PC-9 (cell line): ENCODE results near the gene ANAPC5. TPM values are rescaled to one million over a fixed set of nuclear protein-coding genes. Genes with fewer than 3 reads are reported as not detected.

Source experiments
- BruUV-seq: library from RNA; stranded (reverse); fragments of 400-500 nt; replicated peaks from 2 replicates; lab custom pipeline; 2021; lab: Mats Ljungman, UMichigan
- CTCF ChIA-PET: fragments of 300-600 bp; sonication (Branson Sonifier 250); formaldehyde crosslinking; loops from one replicate; lab custom pipeline; 2022; ENCODE audit warnings: antibody characterized with exemption; lab: Charles Lee
- POLR2A ChIA-PET: fragments of 300-600 bp; sonication (Branson Sonifier 250); formaldehyde crosslinking; loops from one replicate; lab custom pipeline; 2022; ENCODE audit warnings: antibody characterized with exemption; ENCODE audit not compliant: unreplicated experiment; lab: Charles Lee
- DNase-seq, 2 experiments: peaks; one replicate each; pipeline versions ENCODE4 v3.0.0 to v3.0.0-alpha.2; 2015 to 2022; ENCODE audit warnings: mixed read lengths in 1 of 2
- H2AFZ ChIP-seq: fragments of 200-600 bp; sonication (generic); 2 replicates; pipeline ENCODE4 v1.8.1; 2017; ENCODE audit warnings: antibody characterized with exemption
- H3F3A ChIP-seq: fragments of 200-600 bp; sonication (generic); 2 replicates; pipeline ENCODE4 v1.8.1; 2017; ENCODE audit warnings: antibody characterized with exemption, mild to moderate bottlenecking, low read depth; ENCODE audit not compliant: insufficient read depth
- H3K27ac ChIP-seq: fragments of 200-600 bp; sonication (generic); 2 replicates; pipeline ENCODE4 v1.6.1; 2016; ENCODE audit warnings: mixed run types
- H3K27me3 ChIP-seq: fragments of 200-600 bp; sonication (generic); 2 replicates; pipeline ENCODE4 v1.6.1; 2016; ENCODE audit warnings: low read depth, mixed run types; ENCODE audit not compliant: insufficient read depth
- H3K36me3 ChIP-seq: fragments of 200-600 bp; sonication (generic); 2 replicates; pipeline ENCODE4 v1.6.1; 2016; ENCODE audit warnings: low read depth, mixed run types
- H3K4me1 ChIP-seq: fragments of 200-600 bp; sonication (generic); replicated peaks from 2 replicates; pipeline ENCODE4 v1.6.1; 2016; ENCODE audit warnings: mixed run types; ENCODE audit not compliant: insufficient read depth
- H3K4me2 ChIP-seq: fragments of 200-600 bp; sonication (generic); 2 replicates; pipeline ENCODE4 v1.6.1; 2017; ENCODE audit warnings: mixed run types
- H3K4me3 ChIP-seq: fragments of 200-600 bp; sonication (generic); 2 replicates; pipeline ENCODE4 v1.6.1; 2016; ENCODE audit warnings: mixed run types
- H3K79me2 ChIP-seq: fragments of 200-600 bp; sonication (generic); 2 replicates; pipeline ENCODE4 v1.6.1; 2017; ENCODE audit warnings: low read depth, mixed run types
- H3K9me2 ChIP-seq: fragments of 200-600 bp; sonication (generic); 2 replicates; pipeline ENCODE4 v1.8.1; 2017; ENCODE audit warnings: mild to moderate bottlenecking; ENCODE audit not compliant: insufficient read depth
- H3K9me3 ChIP-seq: fragments of 200-600 bp; sonication (generic); 2 replicates; pipeline ENCODE4 v1.8.1; 2016; ENCODE audit warnings: low read depth; ENCODE audit not compliant: insufficient read depth
- H4K20me1 ChIP-seq: fragments of 200-600 bp; sonication (generic); 2 replicates; pipeline ENCODE4 v1.8.1; 2017; ENCODE audit not compliant: insufficient read depth
- EZH2 ChIP-seq: fragments of 200-600 bp; sonication (generic); IDR thresholded peaks from 2 replicates; pipeline ENCODE4 v1.8.0; 2017; ENCODE audit warnings: antibody characterized with exemption, low read depth
- intact Hi-C: fragments of 100-400 bp; cut with micrococcal nuclease; formaldehyde crosslinking; loops from one replicate; pipeline ENCODE4 v1.10.0; 2022; ENCODE audit not compliant: unreplicated experiment
- total RNA-seq: library from RNA; stranded (reverse); gene quantifications from 2 replicates; pipeline ENCODE4 v1.2.3, GENCODE V29; 2021
- TF ChIP-seq, protein P1 (sequence below): fragments of 200-600 bp; sonication (generic); conservative IDR thresholded peaks from 2 replicates; pipeline ENCODE4 v1.6.1; 2017; ENCODE audit warnings: mixed run types, antibody characterized with exemption, mild to moderate bottlenecking, moderate library complexity

The ANAPC5 gene
- total RNA-seq, 1 experiment from 2014 or later, result 93.6 TPM

DNA sequence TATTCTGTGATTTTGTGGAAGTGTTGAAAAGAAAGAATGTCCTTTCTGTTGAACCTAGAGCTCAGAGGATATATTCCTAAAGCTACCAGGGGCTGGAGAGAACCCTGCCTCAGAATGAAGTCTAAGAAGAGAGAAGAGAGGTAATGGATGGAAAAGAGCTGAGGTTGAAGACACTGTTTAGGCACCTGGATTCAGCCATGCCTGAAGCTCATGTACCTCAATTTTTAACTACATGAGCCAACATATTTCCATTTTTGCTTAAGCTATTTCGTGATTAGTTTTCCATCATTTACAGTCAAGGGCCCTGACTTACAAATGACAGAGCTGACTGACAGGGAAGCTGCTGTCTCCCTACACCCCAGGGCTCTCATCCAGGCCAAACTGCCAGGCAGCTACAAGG lies 66.4 kb downstream of the ANAPC5 start:
- intact Hi-C loops, result no loop called here
- Histone ChIP-seq H3K4me1 (no peaks in the 10 kb centered on the region), H2AFZ (no peak overlapping the region), H3K36me3 (no peaks in the 10 kb centered on the region), H3K79me2 (no peaks in the 10 kb centered on the region), H3K27ac (no peak overlapping the region), H3K27me3 (no peaks in the 10 kb centered on the region), H3K4me3 (no peak overlapping the region), H3K9me2 (no peaks in the 10 kb centered on the region), H3K4me2 (no peak overlapping the region), H4K20me1 (no peaks in the 10 kb centered on the region), H3F3A (peaks cover 5% of the 10 kb centered on the region; the same call in 1 of the 2 replicates), H3K9me3 (no peaks in the 10 kb centered on the region)
- BruUV-seq, result no TSS peak
- DNase-seq, result no peak
- POLR2A ChIA-PET, result no interaction called here
- CTCF ChIA-PET, result no interaction called here
- TF ChIP-seq, protein P1, sequence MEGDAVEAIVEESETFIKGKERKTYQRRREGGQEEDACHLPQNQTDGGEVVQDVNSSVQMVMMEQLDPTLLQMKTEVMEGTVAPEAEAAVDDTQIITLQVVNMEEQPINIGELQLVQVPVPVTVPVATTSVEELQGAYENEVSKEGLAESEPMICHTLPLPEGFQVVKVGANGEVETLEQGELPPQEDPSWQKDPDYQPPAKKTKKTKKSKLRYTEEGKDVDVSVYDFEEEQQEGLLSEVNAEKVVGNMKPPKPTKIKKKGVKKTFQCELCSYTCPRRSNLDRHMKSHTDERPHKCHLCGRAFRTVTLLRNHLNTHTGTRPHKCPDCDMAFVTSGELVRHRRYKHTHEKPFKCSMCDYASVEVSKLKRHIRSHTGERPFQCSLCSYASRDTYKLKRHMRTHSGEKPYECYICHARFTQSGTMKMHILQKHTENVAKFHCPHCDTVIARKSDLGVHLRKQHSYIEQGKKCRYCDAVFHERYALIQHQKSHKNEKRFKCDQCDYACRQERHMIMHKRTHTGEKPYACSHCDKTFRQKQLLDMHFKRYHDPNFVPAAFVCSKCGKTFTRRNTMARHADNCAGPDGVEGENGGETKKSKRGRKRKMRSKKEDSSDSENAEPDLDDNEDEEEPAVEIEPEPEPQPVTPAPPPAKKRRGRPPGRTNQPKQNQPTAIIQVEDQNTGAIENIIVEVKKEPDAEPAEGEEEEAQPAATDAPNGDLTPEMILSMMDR, result no peak
- TF ChIP-seq EZH2, result no peak

DNA sequence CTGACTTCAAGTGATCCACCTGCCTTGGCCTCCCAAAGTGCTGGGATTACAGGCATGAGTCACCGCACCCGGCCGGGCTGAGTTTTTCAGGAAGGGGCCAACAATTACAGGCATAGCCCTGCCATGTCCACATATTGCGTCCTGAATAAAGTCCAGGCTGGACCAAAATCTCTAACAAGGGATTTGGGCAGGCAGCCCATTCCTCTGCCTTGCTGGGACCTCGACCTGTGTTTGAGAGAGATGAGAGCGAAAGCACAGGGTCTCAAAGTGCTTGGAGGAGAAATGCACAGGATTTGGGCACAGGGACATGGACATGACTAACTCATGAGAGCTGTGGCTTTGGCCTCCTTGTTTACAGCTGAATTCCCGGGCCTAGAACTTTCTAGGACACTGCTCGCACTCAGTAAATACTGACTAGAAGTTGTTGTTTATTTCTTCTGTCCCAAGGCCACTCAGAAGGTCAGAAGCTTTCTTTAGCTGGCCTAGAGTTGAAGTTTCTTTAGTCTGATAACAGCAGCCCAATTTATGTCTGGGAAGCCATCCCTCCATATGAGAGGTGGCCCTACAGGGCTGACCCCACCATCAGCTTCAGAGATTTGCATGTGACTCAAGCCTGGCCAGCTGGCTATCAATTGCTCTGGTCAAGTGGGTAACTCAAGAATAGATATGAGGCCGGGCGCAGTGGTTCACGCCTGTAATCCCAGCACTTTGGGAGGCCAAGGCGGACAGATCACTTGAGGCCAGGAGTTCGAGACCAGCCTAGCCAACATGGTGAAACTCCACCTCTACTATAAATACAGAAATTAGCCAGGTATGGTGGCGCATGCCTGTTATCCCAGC lies 67.4 kb downstream of the ANAPC5 start:
- no peak for DNase-seq

DNA sequence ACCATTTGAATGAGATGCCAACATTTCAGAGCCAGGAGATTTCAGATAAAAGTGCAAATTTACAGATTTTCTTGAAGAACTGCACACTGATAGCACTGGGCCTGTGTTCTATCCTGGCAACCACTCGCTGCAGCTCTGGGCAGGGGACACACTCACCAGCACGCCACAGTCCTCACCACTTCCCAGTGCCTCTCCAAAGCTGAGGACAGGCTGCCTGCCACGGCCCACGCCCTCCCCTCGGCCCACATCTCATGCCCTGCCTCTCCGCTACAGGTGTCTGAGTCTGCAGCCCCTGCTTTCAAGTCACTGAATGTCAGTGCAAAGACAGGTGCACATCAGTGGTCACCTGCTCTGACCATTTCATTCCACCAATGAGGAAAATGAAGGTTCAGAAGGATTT lies 68.4 kb downstream of the ANAPC5 start:
- intact Hi-C loops, result no loop called here
- Histone ChIP-seq H3K4me3 (no peak overlapping the region), H4K20me1 (no peaks in the 10 kb centered on the region), H3K27me3 (no peaks in the 10 kb centered on the region), H3K79me2 (no peaks in the 10 kb centered on the region), H3K4me1 (no peaks in the 10 kb centered on the region), H3F3A (no peaks in the 10 kb centered on the region), H2AFZ (no peak overlapping the region), H3K36me3 (no peaks in the 10 kb centered on the region), H3K9me2 (no peaks in the 10 kb centered on the region), H3K27ac (no peak overlapping the region), H3K4me2 (no peak overlapping the region), H3K9me3 (no peaks in the 10 kb centered on the region)
- CTCF ChIA-PET, result no interaction called here
- BruUV-seq, result no TSS peak
- no peak for DNase-seq
- POLR2A ChIA-PET, result no interaction called here
- no peak for TF ChIP-seq EZH2
- TF ChIP-seq, protein P1, result no peak

More for the DNA sequence above, 67.4 kb downstream of the ANAPC5 start:
- Histone ChIP-seq H3K4me2 (no peak overlapping the region), H3K79me2 (no peaks in the 10 kb centered on the region), H3K4me1 (no peaks in the 10 kb centered on the region), H4K20me1 (no peaks in the 10 kb centered on the region), H3K27ac (no peak overlapping the region), H3K9me3 (no peaks in the 10 kb centered on the region), H2AFZ (no peak overlapping the region), H3F3A (peaks cover 3% of the 10 kb centered on the region; the same call in 1 of the 2 replicates), H3K4me3 (no peak overlapping the region), H3K9me2 (no peaks in the 10 kb centered on the region), H3K36me3 (no peaks in the 10 kb centered on the region), H3K27me3 (no peaks in the 10 kb centered on the region)
- TF ChIP-seq, protein P1, result no peak
- TF ChIP-seq EZH2, result no peak
- intact Hi-C loops, result no loop called here
- ChIA-PET CTCF (no interaction called here), POLR2A (no interaction called here)
- no TSS peak for BruUV-seq
